GM18498 (cell line): Measurements from ENCODE around the gene IFIT1B.
A peak's percentile ranks its signal among the peaks of the same experiment; 100 is the strongest.
"Not testable (repeated sequence)": the region's sequence is repeated elsewhere in the genome, so short reads cannot be mapped to it uniquely, and the experiment has no call there.

ENCODE experiments used
- ATAC-seq: cut with Tn5 transposase; IDR thresholded peaks from one replicate; pipeline ENCODE4 v1.9.1; 2021; ENCODE audit warnings: mild to moderate bottlenecking, moderate library complexity; ENCODE audit not compliant: unreplicated experiment

IFIT1B gene

DNA sequence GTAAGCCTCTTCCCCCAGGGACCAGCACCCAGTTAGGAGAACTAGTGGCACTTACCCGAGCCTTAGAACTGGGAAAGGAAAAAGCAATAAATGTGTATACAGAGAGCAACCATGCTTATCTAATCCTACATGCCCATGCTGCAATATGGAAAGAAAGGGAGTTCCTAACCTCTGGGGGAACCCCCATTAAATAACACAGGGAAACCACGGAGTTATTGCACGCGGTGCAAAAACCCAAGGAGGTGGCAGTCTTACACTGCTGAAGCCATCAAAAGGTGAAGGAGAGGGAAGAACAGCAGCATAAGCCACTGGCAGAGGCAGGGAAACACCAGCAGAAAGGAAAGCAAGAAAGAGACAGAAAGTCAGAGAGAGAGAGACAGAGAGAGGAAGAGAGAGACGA, 32.7 kb downstream of the IFIT1B start:
- ATAC-seq, result not testable (repeated sequence)

DNA sequence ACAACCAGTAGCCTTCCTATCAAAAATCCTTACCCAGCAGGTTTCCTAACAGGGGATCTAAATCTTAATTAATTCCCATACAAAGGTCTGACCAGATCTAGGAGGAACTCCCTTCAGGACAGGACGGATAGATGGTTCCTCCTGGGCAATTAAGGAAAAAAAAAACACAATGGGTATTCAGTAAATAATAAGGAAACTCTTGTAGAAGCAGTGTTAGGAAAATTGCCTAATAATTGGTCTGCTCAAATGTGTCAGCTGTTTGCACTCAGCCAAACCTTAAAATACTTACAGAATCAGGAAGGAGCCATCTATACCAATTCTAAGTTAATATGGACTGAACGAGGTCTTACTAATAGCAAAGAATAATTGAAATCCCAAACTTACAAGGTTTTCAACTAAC, 33.3 kb downstream of the IFIT1B start:
- ATAC-seq, result not testable (repeated sequence)

DNA sequence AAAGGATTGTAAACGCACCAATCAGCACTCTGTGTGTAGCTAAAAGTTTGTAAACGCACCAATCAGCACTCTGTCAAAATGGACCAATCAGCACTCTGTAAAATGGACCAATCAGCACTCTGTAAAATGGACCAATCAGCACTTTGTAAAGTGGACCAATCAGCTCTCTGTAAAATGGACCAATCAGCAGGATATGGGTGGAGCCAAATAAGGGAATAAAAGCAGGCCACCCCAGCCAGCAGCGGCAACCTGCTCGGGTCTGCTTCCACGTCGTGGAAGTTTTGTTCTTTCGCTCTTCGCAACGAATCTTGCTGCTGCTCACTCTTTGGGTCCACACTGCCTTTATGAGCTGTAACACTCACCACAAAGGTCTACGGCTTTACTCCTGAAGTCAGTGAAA, 34.4 kb downstream of the IFIT1B start:
- ATAC-seq, result not testable (repeated sequence)

DNA sequence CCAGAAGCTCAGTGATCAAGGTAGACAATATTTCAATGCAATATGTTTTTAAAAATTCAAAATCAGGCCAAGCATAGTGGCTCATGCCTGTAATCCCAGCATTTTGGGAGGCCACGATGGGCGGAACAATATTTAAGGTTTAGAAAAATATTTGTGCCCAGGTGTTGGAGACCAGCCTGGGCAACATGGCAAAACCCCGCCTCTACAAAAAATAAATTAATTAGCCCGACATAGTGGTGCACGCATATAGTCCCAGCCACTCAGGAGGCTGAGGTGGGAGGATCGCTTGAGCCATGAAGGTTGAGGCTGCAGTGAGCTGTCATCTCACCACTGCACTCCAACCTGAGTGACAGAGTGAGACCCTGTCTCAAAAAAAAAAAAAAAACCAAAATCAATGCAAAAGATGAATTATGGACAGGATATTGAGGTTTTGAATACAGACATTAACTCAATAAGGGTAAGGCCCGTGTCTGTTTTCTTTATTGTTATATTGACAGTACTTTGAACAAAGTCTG, 35.6 kb downstream of the IFIT1B start:
- ATAC-seq, result no peak

DNA sequence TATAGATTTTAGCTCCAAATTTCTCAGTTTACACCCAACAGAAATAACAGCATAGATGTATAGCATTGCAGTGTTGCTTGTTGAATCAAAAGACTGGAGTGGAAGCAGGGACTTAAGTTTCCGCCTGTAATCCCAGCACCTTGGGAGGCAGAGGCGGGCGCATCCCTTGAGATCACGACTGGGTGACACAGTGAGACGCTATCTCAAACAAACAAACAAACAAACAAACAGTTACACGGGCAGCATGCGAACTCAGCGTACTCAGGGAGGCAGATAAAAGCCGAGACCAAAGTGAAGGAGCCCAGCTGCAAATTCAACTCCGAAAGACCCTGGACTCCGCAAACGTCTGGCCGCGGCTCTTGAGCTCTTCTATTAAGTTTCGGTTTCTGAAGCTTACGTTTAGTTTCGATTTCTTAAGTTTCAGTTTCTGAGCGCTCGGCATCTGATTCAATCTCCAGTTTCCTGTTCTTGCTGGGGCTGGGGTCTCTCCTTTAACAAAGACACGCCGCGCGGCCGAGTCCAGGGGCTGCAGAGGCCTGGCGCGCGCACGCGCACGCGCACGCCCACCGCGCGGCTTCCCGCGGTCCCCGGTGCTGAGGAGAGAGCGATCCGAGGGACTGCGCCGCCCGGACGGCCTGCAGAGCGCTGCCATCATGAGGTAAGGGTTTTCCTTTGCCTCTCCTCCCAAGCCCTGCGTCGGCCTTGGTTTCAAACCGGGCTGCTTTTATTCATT, 36.5 kb downstream of the IFIT1B start, which contains the start of gene IFIT5:
Gene IFIT5, plus strand, starts transcription at position 423 of the 733 bp plus-strand sequence. Its CDS starts 231 bp downstream, at position 654.
- ATAC-seq, result peak; percentile 77

DNA sequence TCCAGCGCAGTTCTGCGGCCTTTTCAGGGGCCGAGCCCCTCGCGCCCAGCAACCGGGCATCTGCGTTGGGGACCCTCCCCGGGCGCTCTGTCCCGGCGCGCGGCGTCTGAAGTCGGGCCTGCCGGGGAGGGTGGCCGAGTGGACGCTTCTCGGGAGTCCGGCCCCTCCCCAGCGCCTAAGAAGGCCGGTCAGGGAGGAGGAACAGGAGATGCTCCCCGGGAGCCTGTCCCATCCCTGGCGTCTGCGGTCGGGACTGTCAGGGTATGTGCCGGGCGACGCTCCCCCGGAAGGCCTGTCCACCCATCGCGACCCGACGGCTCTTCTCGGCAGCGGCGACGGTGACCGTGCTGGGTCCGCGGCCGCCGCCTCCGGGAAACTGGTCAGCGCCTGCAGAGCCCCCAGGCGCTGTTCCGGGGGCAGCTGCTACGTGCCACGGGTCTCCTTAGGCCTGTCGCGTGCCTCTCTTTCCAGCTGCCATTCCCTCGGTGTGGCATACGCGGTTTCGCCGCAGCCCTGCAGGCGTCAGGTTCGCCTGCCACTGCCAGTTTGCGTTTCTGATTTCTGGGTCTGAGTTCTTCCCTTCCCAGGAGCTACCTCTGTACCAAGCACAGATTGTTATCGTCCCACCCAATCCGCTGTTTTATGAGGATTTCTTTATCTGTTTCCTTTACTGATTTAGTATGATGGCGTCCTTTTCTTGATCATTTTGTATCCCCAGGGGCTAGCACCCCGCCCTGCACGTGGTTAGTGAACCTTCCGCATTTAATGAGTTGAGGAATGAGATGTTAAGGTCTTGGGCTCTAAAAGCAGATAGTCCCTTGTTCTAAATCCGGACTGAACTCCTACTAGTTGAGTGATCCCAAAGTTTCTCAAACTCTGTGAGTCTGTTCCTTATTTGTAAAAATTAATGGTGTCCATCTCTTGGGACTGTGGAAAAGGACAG, 37.3 kb downstream of the IFIT1B start:
- ATAC-seq, result peak; percentile 40

DNA sequence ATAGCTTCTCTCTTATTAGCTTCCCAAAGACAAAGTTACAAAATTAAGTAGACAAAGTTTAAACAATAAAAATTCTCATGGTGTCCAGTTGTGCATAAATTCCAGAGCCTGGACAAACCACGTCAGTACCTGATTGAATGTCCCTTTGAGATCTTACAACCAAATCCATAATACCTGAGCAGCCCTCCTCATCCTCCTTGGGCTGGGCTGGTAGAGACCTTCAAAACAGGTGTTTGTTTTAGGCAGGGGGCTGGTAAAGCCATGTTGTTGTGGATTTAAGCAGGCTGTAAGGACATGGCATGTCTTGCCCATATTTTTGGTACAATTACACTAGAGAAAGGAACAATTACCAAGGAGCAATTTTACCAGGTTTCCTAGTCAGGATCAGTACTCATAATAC, 38.6 kb downstream of the IFIT1B start:
- ATAC-seq, result no peak

DNA sequence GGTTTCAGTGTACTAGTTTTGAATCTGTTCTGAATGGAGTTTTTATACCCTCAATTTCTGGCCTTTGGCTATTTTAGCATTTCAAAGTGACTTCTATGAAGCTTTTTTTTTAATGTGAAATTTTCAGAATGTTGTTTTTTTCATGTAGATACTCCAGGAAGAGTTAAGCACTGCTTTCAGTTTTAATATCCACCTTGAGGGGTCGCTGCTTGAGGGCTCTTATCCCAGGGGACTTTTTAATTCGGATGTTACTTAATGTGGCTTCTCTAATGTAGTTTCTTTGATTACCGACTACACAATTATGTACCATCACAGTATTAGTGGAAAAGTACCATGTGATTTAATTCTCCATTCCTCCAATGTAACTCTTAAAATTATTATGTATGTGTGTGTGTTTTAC, 41.7 kb downstream of the IFIT1B start:
- no peak for ATAC-seq

DNA sequence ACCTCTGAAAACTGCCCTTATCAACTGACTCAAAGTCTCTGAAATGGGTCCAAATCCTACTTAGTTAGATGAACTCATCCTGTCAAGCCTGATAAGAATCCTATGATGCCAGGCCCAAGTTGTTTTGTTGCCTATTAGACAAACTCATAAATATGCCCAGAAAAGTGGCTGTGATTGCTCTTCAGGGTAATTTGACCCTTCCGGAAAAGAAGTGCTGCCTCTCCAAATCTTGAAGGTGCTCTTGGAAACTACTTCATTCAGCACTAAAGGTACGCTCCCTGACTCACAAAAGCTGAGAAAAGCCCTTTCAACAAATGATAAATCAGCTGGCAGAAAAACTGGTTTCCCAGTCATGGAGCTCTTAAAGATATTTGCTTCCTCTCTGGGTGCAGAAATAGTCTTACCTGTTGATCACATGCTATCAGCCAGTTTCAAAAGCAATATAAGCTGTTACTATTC, 43.2 kb downstream of the IFIT1B start:
- no peak for ATAC-seq

DNA sequence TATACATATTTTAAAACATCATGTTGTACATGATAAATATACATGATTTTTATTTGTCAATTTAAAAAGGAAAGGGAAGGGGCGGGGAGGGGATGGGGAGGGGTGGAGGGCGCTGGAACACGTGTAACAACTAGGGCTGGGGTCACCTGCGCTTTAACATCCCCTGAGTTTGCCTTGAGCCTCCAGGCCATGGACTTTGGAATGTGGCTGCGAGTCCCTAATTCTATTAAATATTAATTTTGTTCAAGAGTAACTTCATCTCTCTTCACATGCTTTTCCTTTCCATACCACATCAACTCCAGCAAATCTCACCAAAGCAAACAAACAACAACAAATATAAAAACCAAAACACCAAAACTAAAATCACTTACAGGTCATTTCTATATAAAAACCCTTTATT, 47.1 kb downstream of the IFIT1B start:
- no peak for ATAC-seq

DNA sequence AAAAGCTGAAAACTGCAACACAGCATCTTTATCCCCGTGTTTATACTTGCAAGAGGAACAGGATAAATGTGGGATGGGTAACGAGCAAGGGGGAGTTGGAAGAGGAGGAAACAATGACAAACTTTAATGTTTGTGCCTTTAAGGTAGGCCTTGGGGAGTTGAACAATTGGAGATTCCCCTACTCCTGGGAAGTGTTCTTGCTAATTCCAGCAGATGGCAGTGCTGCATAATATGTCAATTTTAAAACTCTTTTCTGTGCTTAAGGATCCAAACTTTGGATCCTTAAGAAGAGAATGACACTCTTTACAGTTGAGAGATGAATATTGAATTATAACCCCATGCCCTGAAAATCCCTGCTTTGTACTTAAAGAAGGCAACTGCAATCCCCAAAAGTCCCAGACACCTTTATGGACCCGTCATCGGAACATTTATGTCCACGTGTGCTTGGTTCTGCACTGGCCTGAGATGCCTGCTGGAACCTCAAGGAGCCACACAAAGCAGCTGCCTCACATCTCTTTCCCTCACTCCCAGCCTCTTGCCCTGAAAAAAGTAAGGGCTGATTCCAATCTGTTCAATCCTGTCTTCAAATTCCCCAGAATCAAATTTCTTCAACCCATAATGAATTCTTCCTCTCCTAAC, 48.5 kb downstream of the IFIT1B start:
- no peak for ATAC-seq

DNA sequence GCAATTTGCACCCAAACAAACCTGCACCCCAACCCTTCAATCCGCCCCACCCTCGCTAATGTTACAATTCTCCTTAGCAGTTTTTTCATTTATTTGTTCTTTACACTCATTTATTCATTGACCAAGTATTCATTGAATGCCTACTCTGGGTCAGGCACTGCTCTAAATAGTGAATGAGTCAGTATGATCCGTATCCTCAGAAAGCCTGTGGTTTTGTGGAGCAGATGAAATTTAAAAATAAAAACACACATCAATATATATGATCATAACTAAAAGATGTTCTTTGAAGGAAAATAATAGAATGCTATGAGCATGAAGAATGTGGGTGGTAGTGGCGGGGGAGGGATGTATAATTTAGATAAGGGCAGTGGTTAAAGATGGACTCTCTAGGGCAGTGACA, 49.8 kb downstream of the IFIT1B start:
- no peak for ATAC-seq

DNA sequence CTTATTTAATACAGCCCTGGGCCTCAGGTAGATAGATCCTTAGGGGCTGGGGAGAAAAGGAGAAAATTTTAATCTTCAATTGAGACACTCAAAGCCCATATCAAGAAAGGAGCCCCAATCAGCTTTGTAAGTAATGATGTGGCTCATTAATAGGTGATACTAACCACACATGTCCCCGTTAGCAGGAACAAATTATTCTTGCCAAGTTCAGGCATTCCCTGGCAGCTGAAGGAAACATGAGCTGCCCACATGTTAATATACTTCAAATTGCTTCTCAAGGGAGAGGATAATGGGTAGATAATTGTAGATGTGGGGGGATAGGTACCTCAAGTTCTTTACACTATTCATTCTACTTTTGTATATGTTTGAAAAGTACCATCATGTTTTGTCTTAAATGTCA, 51.0 kb downstream of the IFIT1B start:
- ATAC-seq, result no peak

DNA sequence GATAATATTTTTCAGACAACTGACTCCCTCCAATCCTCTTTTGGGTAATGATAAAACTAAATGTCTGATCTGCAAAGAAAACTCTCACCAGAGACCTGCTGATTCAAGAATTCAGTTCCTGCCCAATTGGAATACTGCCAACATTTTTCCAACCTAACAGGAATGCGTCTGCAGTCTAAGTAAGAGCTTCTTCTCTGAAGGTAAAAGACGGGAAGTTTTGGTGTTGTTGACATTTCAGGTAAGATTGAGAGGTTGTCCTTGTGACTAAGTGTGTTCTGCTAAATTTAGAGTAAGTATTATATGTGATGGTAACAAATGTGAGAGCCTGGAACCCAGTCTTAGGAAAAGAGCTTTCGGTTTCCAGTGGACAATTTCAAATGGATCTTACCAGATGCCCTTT, 54.1 kb downstream of the IFIT1B start:
- ATAC-seq, result no peak
